Measurements from ENCODE around the gene NEDD9.

DNA sequence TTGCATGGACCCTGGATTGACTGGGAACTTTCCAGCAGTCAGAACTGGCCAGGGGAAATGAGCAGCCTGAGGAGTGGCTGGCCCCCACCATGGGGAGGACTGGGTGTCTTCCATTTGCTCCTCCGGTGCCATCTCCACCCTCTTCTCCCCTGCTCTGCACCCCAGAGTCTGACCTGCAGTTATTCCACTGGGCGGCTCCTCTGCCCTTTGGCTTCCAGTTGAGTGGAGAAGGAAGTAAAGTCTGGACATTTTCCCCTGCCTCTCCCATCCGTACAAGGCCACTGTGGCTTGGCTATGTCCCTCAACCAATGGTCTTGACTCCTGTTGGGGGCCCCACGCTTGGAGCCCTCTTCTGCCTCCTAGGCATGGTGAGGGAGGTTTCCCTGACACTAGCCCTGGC, 47.9 kb upstream of the NEDD9 start:
- no peak for TF ChIP-seq EZH2phosphoT487 (conservative IDR thresholded peaks at IDR 0.05; ENCODE audit: low read length)
- TF ChIP-seq, protein P1, sequence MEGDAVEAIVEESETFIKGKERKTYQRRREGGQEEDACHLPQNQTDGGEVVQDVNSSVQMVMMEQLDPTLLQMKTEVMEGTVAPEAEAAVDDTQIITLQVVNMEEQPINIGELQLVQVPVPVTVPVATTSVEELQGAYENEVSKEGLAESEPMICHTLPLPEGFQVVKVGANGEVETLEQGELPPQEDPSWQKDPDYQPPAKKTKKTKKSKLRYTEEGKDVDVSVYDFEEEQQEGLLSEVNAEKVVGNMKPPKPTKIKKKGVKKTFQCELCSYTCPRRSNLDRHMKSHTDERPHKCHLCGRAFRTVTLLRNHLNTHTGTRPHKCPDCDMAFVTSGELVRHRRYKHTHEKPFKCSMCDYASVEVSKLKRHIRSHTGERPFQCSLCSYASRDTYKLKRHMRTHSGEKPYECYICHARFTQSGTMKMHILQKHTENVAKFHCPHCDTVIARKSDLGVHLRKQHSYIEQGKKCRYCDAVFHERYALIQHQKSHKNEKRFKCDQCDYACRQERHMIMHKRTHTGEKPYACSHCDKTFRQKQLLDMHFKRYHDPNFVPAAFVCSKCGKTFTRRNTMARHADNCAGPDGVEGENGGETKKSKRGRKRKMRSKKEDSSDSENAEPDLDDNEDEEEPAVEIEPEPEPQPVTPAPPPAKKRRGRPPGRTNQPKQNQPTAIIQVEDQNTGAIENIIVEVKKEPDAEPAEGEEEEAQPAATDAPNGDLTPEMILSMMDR (IDR thresholded peaks at IDR 0.05; ENCODE audit: insufficient read depth, low read length, poor library complexity, severe bottlenecking), result no peak

Measured in SU-DHL-6 (cell line).